ENCODE data around the gene KLRF2.

DNA sequence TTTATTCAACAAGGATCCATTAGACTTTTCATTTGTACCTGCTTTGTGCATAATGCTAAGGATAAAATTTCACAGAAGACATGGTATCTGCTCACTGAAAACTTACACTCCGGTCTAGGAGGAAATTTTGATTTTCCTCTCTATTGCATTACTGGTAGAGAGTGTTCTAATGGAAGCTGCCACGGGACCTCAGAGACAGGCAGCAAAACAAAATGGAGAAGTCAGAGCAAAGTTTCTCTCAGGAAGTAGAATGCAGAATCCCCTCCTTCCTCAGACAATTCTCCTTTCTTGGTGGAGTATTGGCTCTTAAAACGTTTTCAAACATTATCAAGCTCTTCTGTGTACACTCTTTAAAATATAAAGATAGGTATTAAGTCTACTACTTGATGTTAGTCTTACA lies 24.4 kb upstream of the KLRF2 start:
- TF ChIP-seq, protein P1, sequence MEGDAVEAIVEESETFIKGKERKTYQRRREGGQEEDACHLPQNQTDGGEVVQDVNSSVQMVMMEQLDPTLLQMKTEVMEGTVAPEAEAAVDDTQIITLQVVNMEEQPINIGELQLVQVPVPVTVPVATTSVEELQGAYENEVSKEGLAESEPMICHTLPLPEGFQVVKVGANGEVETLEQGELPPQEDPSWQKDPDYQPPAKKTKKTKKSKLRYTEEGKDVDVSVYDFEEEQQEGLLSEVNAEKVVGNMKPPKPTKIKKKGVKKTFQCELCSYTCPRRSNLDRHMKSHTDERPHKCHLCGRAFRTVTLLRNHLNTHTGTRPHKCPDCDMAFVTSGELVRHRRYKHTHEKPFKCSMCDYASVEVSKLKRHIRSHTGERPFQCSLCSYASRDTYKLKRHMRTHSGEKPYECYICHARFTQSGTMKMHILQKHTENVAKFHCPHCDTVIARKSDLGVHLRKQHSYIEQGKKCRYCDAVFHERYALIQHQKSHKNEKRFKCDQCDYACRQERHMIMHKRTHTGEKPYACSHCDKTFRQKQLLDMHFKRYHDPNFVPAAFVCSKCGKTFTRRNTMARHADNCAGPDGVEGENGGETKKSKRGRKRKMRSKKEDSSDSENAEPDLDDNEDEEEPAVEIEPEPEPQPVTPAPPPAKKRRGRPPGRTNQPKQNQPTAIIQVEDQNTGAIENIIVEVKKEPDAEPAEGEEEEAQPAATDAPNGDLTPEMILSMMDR (IDR thresholded peaks at IDR 0.05), result no peak
- TF ChIP-seq POLR2AphosphoS2 (conservative IDR thresholded peaks at IDR 0.05; ENCODE audit: low read length) (no peak), POLR2A (IDR thresholded peaks at IDR 0.05; ENCODE audit: low read length) (no peak), SREBF2 (IDR thresholded peaks at IDR 0.05) (no peak), EP300 (IDR thresholded peaks at IDR 0.05) (no peak), JUN (IDR thresholded peaks at IDR 0.05) (no peak), SMC3 (IDR thresholded peaks at IDR 0.05) (no peak), RFX5 (IDR thresholded peaks at IDR 0.05) (no peak), MAFK (IDR thresholded peaks at IDR 0.05; ENCODE audit: partially characterized antibody) (no peak), NFE2L2 (conservative IDR thresholded peaks at IDR 0.05; ENCODE audit: low read length) (no peak)
